ENCODE results near the gene TMEM63C. TPM values are rescaled to one million over a fixed set of nuclear protein-coding genes. Genes with fewer than 3 reads are reported as not detected.

TMEM63C gene
- total RNA-seq, 2 donors from 2014 or later: 1.9 to 2.1 TPM

DNA sequence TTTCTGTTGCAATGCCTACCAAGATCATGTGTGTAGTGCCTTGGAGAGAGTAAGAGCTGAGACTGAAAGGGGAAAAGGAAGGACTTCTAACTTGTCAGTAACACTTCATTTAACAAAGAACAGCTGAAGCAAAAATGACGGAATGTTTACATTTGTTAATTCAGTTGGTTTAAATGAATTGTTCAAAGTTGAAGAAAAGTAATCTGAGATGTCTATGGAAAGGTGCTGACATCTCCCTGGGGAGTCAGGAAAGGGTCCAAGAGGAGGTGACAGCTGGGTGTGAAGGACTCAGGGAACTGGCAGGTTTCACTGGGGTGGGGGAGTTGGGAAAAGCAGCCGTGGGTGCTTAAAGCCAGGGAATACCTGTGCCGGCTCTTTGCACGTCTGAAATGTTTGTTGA lies 7.9 kb downstream of the TMEM63C start:
- no peak for DNase-seq
- H3K36me3 Mint-ChIP-seq (ENCODE audit: insufficient read depth in 2 of 2): no peaks in the 10 kb centered on the region
- no peak for ATAC-seq (replicated peaks in 1 of 2)
- peaks cover 8% of the 10 kb centered on the region for H3K4me1 Mint-ChIP-seq (ENCODE audit: low read depth)
- no peak overlapping the region for H3K4me3 Mint-ChIP-seq
- H3K9me3 Mint-ChIP-seq: no peaks in the 10 kb centered on the region
- no peak overlapping the region for H3K27ac Mint-ChIP-seq
- peaks cover 28% of the 10 kb centered on the region for H3K27me3 Mint-ChIP-seq (ENCODE audit: low read depth)

DNA sequence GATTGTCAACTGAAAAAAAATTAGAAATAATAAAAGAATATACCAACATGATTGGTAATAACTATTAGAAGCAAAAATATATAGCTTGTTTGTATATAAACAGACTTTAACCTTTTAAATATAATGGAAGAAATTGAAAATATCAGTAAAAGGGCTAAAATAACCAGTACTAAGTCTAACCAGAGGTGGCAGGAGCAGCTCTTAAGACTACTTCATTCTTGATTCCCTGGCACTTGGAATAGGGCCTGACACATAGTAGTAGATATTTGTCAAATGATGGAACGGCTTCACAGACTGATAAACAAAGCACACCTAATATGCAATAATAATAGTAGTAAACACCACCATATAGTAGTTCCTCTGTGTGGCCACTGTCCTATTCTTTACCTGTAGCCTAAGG lies 9.4 kb downstream of the TMEM63C start:
- Mint-ChIP-seq H3K27me3 (ENCODE audit: low read depth) (peaks cover 19% of the 10 kb centered on the region), H3K36me3 (ENCODE audit: insufficient read depth in 2 of 2) (no peaks in the 10 kb centered on the region), H3K27ac (no peak overlapping the region), H3K4me3 (no peak overlapping the region), H3K9me3 (no peaks in the 10 kb centered on the region), H3K4me1 (ENCODE audit: low read depth) (no peaks in the 10 kb centered on the region)
- DNase-seq (no peak), ATAC-seq (replicated peaks in 1 of 2) (no peak)

DNA sequence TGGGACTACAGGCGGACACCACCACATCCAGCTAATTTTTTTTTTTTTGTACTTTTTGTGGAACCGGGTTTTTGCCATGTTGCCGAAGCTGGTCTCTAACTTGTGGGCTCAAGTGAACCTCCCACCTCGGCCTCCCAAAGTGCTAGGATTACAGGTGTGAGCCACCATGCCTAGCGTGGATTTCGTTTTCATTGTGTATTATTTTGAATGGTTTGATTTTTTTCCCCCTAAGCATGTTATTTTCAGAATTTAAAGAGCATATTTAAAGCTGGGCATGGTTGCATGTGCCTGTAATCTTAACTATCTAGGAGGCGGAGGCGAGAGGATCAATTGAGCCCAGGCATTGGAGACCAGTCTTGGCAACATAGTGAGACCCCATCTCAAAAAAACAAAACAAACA lies 13.1 kb downstream of the TMEM63C start:
- Mint-ChIP-seq H3K27me3 (ENCODE audit: low read depth) (peaks cover 3% of the 10 kb centered on the region), H3K27ac (no peak overlapping the region), H3K4me3 (no peak overlapping the region), H3K9me3 (no peaks in the 10 kb centered on the region), H3K4me1 (ENCODE audit: low read depth) (no peaks in the 10 kb centered on the region), H3K36me3 (ENCODE audit: insufficient read depth in 2 of 2) (no peaks in the 10 kb centered on the region)
- DNase-seq (no peak), ATAC-seq (replicated peaks in 1 of 2) (no peak)

DNA sequence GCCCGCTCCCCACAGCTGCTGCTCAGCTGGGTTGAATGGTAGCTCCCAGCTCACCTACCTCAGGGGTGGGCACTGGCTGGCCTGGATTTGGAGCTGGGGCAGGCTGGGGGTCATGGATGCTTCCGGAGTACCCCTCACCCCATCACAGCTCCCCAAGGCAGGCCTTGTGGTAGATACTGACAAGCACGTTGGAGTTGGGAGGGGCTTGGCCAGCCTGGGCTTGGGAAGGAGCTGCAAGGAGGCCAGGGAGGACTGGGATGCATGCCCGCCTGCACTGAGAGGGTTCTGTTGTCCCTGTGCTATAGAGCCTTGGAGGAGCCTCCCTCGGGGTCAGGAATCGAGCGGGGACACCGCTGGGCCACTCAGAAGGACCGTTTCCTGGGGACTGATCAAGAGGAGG lies 14.2 kb downstream of the TMEM63C start:
- ATAC-seq (replicated peaks in 1 of 2) (no peak), DNase-seq (no peak)
- Mint-ChIP-seq H3K27ac (no peak overlapping the region), H3K36me3 (ENCODE audit: insufficient read depth in 2 of 2) (no peaks in the 10 kb centered on the region), H3K4me3 (no peak overlapping the region), H3K9me3 (no peaks in the 10 kb centered on the region), H3K27me3 (ENCODE audit: low read depth) (peaks cover 2% of the 10 kb centered on the region), H3K4me1 (ENCODE audit: low read depth) (no peaks in the 10 kb centered on the region)

DNA sequence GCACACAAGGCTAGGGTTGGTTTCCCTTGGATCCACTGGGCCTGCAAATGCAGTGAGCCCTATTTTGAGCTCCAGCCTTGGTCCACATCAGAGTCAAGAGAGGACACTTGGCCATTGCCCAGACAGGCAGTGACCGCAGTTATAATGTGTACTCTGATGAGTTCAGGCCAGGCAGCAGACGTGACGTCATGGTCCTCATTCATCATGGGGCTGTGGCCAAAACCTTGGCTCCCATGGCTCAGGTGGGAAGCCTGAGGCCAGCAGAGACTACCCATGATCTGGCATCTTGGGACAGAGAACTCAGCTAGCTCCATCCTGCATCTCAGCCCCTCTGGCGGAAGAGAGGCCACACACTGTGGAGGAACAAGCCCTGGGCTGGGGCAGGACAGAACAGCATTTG lies 16.4 kb downstream of the TMEM63C start:
- H3K9me3 Mint-ChIP-seq: no peaks in the 10 kb centered on the region
- ATAC-seq (replicated peaks in 1 of 2): no peak
- H3K4me1 Mint-ChIP-seq (ENCODE audit: low read depth): no peaks in the 10 kb centered on the region
- H3K27me3 Mint-ChIP-seq (ENCODE audit: low read depth): peaks cover 10% of the 10 kb centered on the region
- H3K36me3 Mint-ChIP-seq (ENCODE audit: insufficient read depth in 2 of 2): no peaks in the 10 kb centered on the region
- DNase-seq: no peak
- no peak overlapping the region for H3K27ac Mint-ChIP-seq
- no peak overlapping the region for H3K4me3 Mint-ChIP-seq

GRCh38 chr14:77198561-77198960 lies 17.0 kb downstream of the TMEM63C start:
- Mint-ChIP-seq H3K27me3 (ENCODE audit: low read depth) (peaks cover 10% of the 10 kb centered on the region), H3K36me3 (ENCODE audit: insufficient read depth in 2 of 2) (no peaks in the 10 kb centered on the region), H3K4me1 (ENCODE audit: low read depth) (no peaks in the 10 kb centered on the region), H3K27ac (no peak overlapping the region), H3K4me3 (no peak overlapping the region), H3K9me3 (no peaks in the 10 kb centered on the region)
- DNase-seq: no peak
- no peak for ATAC-seq (replicated peaks in 1 of 2)

DNA sequence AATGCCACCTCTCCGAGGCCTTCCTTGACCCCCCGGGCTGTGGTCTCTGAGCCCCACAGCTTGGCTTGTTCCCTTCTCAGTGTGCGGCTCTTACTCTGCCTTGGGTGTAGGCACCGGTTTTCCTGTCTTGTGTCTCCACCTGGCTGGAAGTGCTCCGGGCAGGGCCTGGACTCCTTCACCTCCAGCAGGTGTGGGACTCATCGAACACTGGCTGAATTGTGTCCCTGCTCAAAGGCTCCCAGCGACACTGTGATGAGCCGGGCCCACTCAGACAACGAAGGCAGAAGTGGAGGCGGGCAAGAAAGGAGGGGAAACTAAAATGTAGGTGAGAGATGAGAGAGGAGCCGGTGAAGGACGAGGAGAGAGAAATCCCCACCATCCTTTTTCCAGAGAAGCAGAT lies 18.0 kb downstream of the TMEM63C start:
- Mint-ChIP-seq H3K27ac (no peak overlapping the region), H3K9me3 (no peaks in the 10 kb centered on the region), H3K4me3 (no peak overlapping the region), H3K27me3 (ENCODE audit: low read depth) (peaks cover 13% of the 10 kb centered on the region), H3K4me1 (ENCODE audit: low read depth) (no peaks in the 10 kb centered on the region), H3K36me3 (ENCODE audit: insufficient read depth in 2 of 2) (no peaks in the 10 kb centered on the region)
- DNase-seq (no peak), ATAC-seq (replicated peaks in 1 of 2) (no peak)

DNA sequence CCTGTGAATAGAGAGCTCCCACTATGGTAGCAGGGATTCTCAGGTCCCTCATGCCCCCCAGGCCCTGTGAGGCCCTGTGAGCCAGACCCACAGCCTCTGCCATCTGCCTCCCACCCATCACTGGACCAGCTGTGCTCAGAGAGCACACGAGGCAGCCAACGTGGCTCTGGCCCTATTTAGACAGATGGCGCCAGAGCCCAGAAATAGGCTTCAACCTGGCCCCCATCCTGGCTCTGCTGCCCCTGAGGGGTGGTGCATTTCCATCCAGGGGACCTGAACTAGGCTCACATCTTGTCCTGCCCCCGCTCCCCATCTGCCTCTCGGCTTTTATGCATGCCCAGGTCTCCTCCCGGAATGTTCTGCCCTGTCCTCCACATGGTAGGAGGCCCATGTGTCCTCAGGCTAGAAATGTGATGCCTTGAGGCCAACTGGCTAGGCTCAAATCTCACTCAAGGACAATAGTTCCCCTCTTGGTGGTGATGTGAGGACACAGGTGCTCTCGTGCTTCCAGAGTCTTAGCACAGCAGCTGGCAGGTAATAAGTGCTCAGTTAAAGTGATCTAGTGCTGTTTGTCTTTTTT lies 18.9 kb downstream of the TMEM63C start:
- DNase-seq (no peak), ATAC-seq (replicated peaks in 1 of 2) (no peak)
- Mint-ChIP-seq H3K4me1 (ENCODE audit: low read depth) (no peaks in the 10 kb centered on the region), H3K9me3 (no peaks in the 10 kb centered on the region), H3K27ac (no peak overlapping the region), H3K27me3 (ENCODE audit: low read depth) (peaks cover 14% of the 10 kb centered on the region), H3K4me3 (no peak overlapping the region), H3K36me3 (ENCODE audit: insufficient read depth in 2 of 2) (no peaks in the 10 kb centered on the region)

DNA sequence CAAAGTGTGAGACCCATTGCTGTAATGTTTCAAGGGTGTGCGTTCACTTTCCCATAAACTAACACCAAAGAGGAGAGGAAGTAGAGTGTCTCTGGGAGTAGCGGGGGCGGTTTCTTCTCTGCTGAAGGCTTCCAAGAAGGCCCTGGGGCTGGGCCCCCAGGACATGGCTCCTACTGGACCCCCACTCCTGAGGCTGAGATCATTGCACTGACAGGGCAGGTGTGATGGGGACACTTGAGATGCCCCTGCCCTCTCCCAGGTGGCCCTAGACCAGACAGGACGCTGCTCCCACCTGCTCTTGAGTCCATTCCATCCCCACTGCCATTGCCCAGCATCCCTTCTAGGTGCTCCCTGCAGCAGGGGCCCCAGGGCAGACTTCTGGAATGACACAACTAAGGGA lies 20.1 kb downstream of the TMEM63C start:
- H3K9me3 Mint-ChIP-seq: no peaks in the 10 kb centered on the region
- H3K4me3 Mint-ChIP-seq: no peak overlapping the region
- no peak for DNase-seq
- no peak overlapping the region for H3K27ac Mint-ChIP-seq
- no peaks in the 10 kb centered on the region for H3K36me3 Mint-ChIP-seq (ENCODE audit: insufficient read depth in 2 of 2)
- ATAC-seq (replicated peaks in 1 of 2): no peak
- H3K4me1 Mint-ChIP-seq (ENCODE audit: low read depth): no peaks in the 10 kb centered on the region
- peaks cover 14% of the 10 kb centered on the region for H3K27me3 Mint-ChIP-seq (ENCODE audit: low read depth)

DNA sequence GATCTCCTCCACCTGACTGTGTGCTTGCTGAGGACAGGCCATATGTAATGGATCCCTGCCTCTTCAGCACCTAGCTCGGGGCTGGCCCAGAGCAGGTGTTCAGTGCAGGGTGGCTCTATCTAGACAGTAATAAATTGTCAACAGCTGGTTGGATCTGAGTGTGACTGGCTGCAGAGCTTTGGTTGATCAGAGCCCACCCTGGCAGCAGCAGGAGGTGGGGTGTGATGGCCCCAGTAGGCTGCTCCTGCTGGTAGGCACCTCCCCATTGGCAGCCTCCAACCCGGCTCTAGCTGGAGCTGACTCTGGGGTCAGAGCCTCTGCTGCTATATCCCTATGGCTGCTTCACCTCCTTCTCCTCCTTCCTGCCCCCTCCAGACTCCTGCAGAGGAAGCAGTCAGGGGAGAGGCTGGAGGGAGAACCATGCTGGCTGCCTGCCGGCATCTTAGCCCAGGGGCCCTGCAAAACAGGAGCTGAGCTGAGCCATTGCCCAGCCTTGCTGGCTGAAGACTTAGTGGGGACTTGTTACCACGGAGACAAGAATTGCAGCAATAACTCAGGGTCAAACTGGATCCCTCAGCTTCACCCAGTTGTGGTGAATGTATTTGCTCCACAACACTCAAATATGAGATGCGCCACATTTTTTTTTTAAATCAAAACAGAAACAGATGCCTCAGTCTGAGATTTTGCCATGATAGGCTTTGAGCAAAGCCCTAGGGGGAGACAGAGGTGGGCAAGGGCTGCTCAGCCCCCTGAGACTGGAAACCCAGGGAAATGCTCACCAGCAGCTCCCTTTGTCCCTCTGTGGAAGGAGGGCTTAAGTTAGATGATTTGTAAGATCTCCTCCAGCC lies 22.2 kb downstream of the TMEM63C start:
- Mint-ChIP-seq H3K27ac (no peak overlapping the region), H3K9me3 (no peaks in the 10 kb centered on the region), H3K36me3 (ENCODE audit: insufficient read depth in 2 of 2) (no peaks in the 10 kb centered on the region), H3K27me3 (ENCODE audit: low read depth) (peaks cover 25% of the 10 kb centered on the region), H3K4me3 (no peak overlapping the region), H3K4me1 (ENCODE audit: low read depth) (no peaks in the 10 kb centered on the region)
- DNase-seq: no peak
- no peak for ATAC-seq (replicated peaks in 1 of 2)

GRCh38 chr14:77204459-77204771 lies 22.8 kb downstream of the TMEM63C start:
- peaks cover 25% of the 10 kb centered on the region for H3K27me3 Mint-ChIP-seq (ENCODE audit: low read depth)
- H3K9me3 Mint-ChIP-seq: no peaks in the 10 kb centered on the region
- no peak overlapping the region for H3K4me3 Mint-ChIP-seq
- no peak for ATAC-seq (replicated peaks in 1 of 2)
- H3K27ac Mint-ChIP-seq: no peak overlapping the region
- DNase-seq: no peak
- no peaks in the 10 kb centered on the region for H3K4me1 Mint-ChIP-seq (ENCODE audit: low read depth)
- H3K36me3 Mint-ChIP-seq (ENCODE audit: insufficient read depth in 2 of 2): no peaks in the 10 kb centered on the region

GRCh38 chr14:77204907-77205306 lies 23.3 kb downstream of the TMEM63C start:
- no peak for ATAC-seq (replicated peaks in 1 of 2)
- no peaks in the 10 kb centered on the region for H3K4me1 Mint-ChIP-seq (ENCODE audit: low read depth)
- no peak for DNase-seq
- H3K27me3 Mint-ChIP-seq (ENCODE audit: low read depth): peaks cover 25% of the 10 kb centered on the region
- no peak overlapping the region for H3K4me3 Mint-ChIP-seq
- H3K9me3 Mint-ChIP-seq: no peaks in the 10 kb centered on the region
- no peaks in the 10 kb centered on the region for H3K36me3 Mint-ChIP-seq (ENCODE audit: insufficient read depth in 2 of 2)
- no peak overlapping the region for H3K27ac Mint-ChIP-seq

GRCh38 chr14:77205566-77205965 lies 24.0 kb downstream of the TMEM63C start:
- Mint-ChIP-seq H3K27ac (no peak overlapping the region), H3K27me3 (ENCODE audit: low read depth) (peaks cover 25% of the 10 kb centered on the region), H3K4me1 (ENCODE audit: low read depth) (no peaks in the 10 kb centered on the region), H3K4me3 (no peak overlapping the region), H3K9me3 (no peaks in the 10 kb centered on the region), H3K36me3 (ENCODE audit: insufficient read depth in 2 of 2) (no peaks in the 10 kb centered on the region)
- DNase-seq (no peak), ATAC-seq (replicated peaks in 1 of 2) (no peak)

DNA sequence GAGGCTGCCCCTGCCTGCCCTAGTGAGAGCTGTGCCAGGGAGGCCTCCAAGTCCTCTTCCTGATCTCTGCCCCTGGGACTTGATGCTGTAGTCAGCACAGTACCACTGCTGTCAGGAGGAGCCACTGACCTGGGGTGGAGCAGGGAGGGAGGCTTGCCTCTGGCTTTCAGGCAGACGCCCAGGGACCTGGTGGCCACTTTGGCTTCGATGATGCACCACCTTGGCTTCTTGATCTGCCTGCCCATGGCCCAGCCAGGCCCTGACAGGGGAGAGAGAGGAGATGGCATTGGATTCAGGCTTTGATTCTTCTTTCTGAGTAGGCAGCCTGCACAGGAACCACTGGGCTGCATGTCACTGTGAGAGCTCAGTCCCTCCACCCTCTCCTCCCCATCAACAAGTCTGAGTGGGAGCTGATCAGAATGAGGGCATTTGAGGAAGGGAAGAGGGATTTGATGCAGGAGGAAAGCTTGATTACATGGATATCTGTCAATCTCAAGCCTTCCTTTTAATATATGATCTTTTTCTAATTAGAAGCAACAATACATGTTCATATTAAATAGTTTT lies 24.7 kb downstream of the TMEM63C start:
- ATAC-seq (replicated peaks in 1 of 2) (no peak), DNase-seq (no peak)
- H3K36me3 Mint-ChIP-seq (ENCODE audit: insufficient read depth in 2 of 2): no peaks in the 10 kb centered on the region
- H3K4me3 Mint-ChIP-seq: no peak overlapping the region
- H3K4me1 Mint-ChIP-seq (ENCODE audit: low read depth): no peaks in the 10 kb centered on the region
- peaks cover 17% of the 10 kb centered on the region for H3K27me3 Mint-ChIP-seq (ENCODE audit: low read depth)
- H3K27ac Mint-ChIP-seq: no peak overlapping the region
- H3K9me3 Mint-ChIP-seq: no peaks in the 10 kb centered on the region
